SH-SY5Y (cell line): ENCODE measurements around the gene PVALEF.

Experiments
- GATA2 ChIP-seq: IDR thresholded peaks from 2 replicates; pipeline ENCODE4 v1.6.1; 2011; ENCODE audit warnings: mild to moderate bottlenecking, low read depth, low read length
- GATA3 ChIP-seq: IDR thresholded peaks from 2 replicates; pipeline ENCODE4 v1.6.1; 2011; ENCODE audit warnings: low read depth, mild to moderate bottlenecking, low read length, moderate library complexity

The PVALEF gene

GRCh38 chr17:81125573-81126081, 39.7 kb upstream of the PVALEF start:
- TF ChIP-seq GATA2 (no peak), GATA3 (no peak)

- TF ChIP-seq GATA3 = no peak
- TF ChIP-seq GATA2 = no peak
Measured at GRCh38 chr17:81126281-81127132, 38.8 kb upstream of the PVALEF start.

GRCh38 chr17:81127133-81127455, 38.2 kb upstream of the PVALEF start:
- TF ChIP-seq GATA2 = no peak

GRCh38 chr17:81127526-81128177, 37.7 kb upstream of the PVALEF start:
- no peak for TF ChIP-seq GATA2
- no peak for TF ChIP-seq GATA3

GRCh38 chr17:81128338-81128737, 37.0 kb upstream of the PVALEF start:
- TF ChIP-seq GATA3 (no peak), GATA2 (no peak)

GRCh38 chr17:81128774-81129173, 36.5 kb upstream of the PVALEF start:
- TF ChIP-seq GATA3 (no peak), GATA2 (no peak)

GRCh38 chr17:81129289-81129688, 36.0 kb upstream of the PVALEF start:
- TF ChIP-seq GATA3 = no peak
- no peak for TF ChIP-seq GATA2

- TF ChIP-seq GATA2 (no peak), GATA3 (no peak)
Measured at GRCh38 chr17:81129711-81130367, 35.5 kb upstream of the PVALEF start.

- TF ChIP-seq GATA3 = no peak
- no peak for TF ChIP-seq GATA2
Measured at GRCh38 chr17:81130385-81131361, 34.6 kb upstream of the PVALEF start.

- TF ChIP-seq GATA2 = no peak
- TF ChIP-seq GATA3 = no peak
Measured at GRCh38 chr17:81131486-81132196, 33.7 kb upstream of the PVALEF start.

GRCh38 chr17:81132197-81132540, 33.1 kb upstream of the PVALEF start:
- TF ChIP-seq GATA2 (no peak), GATA3 (no peak)

- TF ChIP-seq GATA2 = no peak
- TF ChIP-seq GATA3 = no peak
Measured at GRCh38 chr17:81132770-81133723, 32.3 kb upstream of the PVALEF start.

GRCh38 chr17:81134064-81134781, 31.1 kb upstream of the PVALEF start:
- TF ChIP-seq GATA3 (no peak), GATA2 (no peak)
